ENCODE data around the gene TUBA3E. TPM values are rescaled to one million over a fixed set of nuclear protein-coding genes. Genes with fewer than 3 reads are reported as not detected.
"Not testable (repeated sequence)": the region's sequence is repeated elsewhere in the genome, so short reads cannot be mapped to it uniquely, and the experiment has no call there.

Gene TUBA3E
- total and polyA plus RNA-seq, 8 donors, result not detected

GRCh38 chr2:130152816-130153595 lies 45.2 kb downstream of the TUBA3E start:
- Histone ChIP-seq H3K27ac (no peak overlapping the region), H3K36me3 (peaks cover 24 to 54% (median 46%) of the 10 kb centered on the region in 4 donors), H3K9me3 (no peaks in the 10 kb centered on the region), H3K27me3 (no peaks in the 10 kb centered on the region), H3K4me1 (peaks cover 0 to 8% (median 3%) of the 10 kb centered on the region in 4 donors), H3K4me3 (no peak overlapping the region)
- TF ChIP-seq EP300 (IDR thresholded peaks at IDR 0.05), result no peak
- no peak for TF ChIP-seq CTCF (IDR thresholded peaks at IDR 0.05)
- no peak for TF ChIP-seq POLR2A (IDR thresholded peaks at IDR 0.05)
- no peak for TF ChIP-seq POLR2AphosphoS5 (IDR thresholded peaks at IDR 0.05)
- WGBS, 5 donors, result 86 to 96% (median 92%) methylated on average over 9 to 25 of the region's 25 CpGs
- intact Hi-C loops (cut with DNase I; ENCODE audit: low total_unique reads), result no loop called here
- DNase-seq, result no peak

GRCh38 chr2:130152136-130152815 lies 46.0 kb downstream of the TUBA3E start:
- H3K9me3 ChIP-seq; H3K27me3 ChIP-seq; H3K4me3 ChIP-seq; H3K4me1 ChIP-seq; DNase-seq; intact Hi-C loops (cut with DNase I; ENCODE audit: low total_unique reads); H3K27ac ChIP-seq: not testable (repeated sequence)
- WGBS, 5 donors, result 80 to 96% (median 95%) methylated on average over 1 to 27 of the region's 27 CpGs
- peaks cover 24 to 46% (median 42%) of the 10 kb centered on the region in 4 donors for H3K36me3 ChIP-seq

DNA sequence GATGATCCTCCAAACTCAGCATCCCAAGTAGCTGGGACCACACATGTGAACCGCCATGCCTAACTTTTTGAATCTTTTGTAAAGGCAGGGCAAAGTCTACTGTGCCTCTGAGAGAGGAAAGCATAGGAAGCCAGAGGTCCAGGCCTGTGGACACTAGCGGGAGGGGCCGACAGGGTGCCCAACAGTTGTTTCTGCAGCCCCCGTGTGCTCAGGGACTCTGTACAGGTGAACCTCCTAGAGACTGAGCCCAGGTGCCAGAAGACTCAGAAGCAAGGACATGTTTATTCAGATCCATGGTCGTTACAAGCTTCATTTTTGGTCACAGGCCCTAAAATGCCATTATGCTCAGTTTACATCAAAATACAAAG lies 47.1 kb downstream of the TUBA3E start:
- H3K27ac ChIP-seq; H3K4me1 ChIP-seq; DNase-seq; intact Hi-C loops (cut with DNase I; ENCODE audit: low total_unique reads); H3K4me3 ChIP-seq; H3K27me3 ChIP-seq; H3K9me3 ChIP-seq: not testable (repeated sequence)
- H3K36me3 ChIP-seq, result peaks cover 24 to 46% (median 42%) of the 10 kb centered on the region in 4 donors
- 62 to 86% (median 67%) methylated on average over 5 of the region's 5 CpGs for whole genome bisulfite sequencing, 5 donors

GRCh38 chr2:130150181-130151144 lies 47.8 kb downstream of the TUBA3E start:
- Histone ChIP-seq H3K27ac (no peak overlapping the region), H3K4me3 (no peak overlapping the region), H3K4me1 (peaks cover 0 to under 1% (median under 1%) of the 10 kb centered on the region in 4 donors), H3K36me3 (peaks cover 24 to 45% (median 38%) of the 10 kb centered on the region in 4 donors), H3K27me3 (peaks cover 0 to 13% (median 0%) of the 10 kb centered on the region in 3 donors), H3K9me3 (no peaks in the 10 kb centered on the region)
- no peak for TF ChIP-seq POLR2AphosphoS5 (IDR thresholded peaks at IDR 0.05)
- TF ChIP-seq POLR2A (IDR thresholded peaks at IDR 0.05), result no peak
- TF ChIP-seq CTCF (IDR thresholded peaks at IDR 0.05), result no peak
- no peak for TF ChIP-seq EP300 (IDR thresholded peaks at IDR 0.05)
- intact Hi-C loops (cut with DNase I; ENCODE audit: low total_unique reads), result no loop called here
- DNase-seq, result no peak
- WGBS, 5 donors, result 84 to 88% (median 88%) methylated on average over 21 to 23 of the region's 23 CpGs

- H3K9me3 ChIP-seq; H3K4me3 ChIP-seq; H3K27ac ChIP-seq; intact Hi-C loops (cut with DNase I; ENCODE audit: low total_unique reads); DNase-seq: not testable (repeated sequence)
- Histone ChIP-seq H3K36me3 (peaks cover 16 to 25% (median 19%) of the 10 kb centered on the region in 4 donors), H3K4me1 (peaks cover 0 to 20% (median 6%) of the 10 kb centered on the region in 4 donors), H3K27me3 (peaks cover 0 to 32% (median 0%) of the 10 kb centered on the region in 3 donors)
- WGBS, 5 donors, result 53 to 62% (median 54%) methylated on average over 6 of the region's 6 CpGs
Measured at GRCh38 chr2:130148515-130148914, 49.7 kb downstream of the TUBA3E start.

DNA sequence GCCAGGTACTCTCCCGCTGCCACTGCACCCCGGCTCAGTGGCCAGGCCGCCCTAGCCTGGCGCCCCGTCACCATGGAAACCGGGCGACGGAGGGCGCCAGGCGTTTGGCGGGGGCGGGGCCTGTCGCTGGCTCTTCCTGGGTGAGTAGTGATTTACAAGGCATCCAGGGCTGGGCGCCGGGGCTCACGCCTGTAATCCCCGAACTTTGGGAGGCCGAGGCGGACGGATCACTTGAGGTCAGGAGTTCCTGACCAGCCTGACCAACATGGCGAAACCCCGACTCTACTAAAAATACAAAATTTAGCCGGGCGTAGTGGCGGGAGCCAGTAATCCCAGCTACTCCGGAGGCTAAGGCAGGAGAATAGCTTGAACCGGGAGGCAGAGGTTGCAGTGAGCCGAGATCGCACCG lies 53.2 kb downstream of the TUBA3E start, which contains the start of gene CCDC74B:
Gene CCDC74B (minus strand): TSS at position 107 of the 409 bp plus-strand sequence. CDS start 116 bp downstream, outside the sequence.
- H3K9me3 ChIP-seq; intact Hi-C loops (cut with DNase I; ENCODE audit: low total_unique reads); H3K27ac ChIP-seq; H3K36me3 ChIP-seq: not testable (repeated sequence)
- DNase-seq, result peak; percentile 49 to 75
- H3K4me1 ChIP-seq, result peaks cover 0 to 20% (median 6%) of the 10 kb centered on the region in 4 donors
- WGBS, 5 donors, result 5 to 17% (median 8%) methylated on average over 14 to 29 of the region's 30 CpGs
- peak within 1 kb of the TSS; percentile 38 to 52 (median 41) for H3K4me3 ChIP-seq
- H3K27me3 ChIP-seq, result peaks cover 0 to 39% (median 0%) of the 10 kb centered on the region in 3 donors

- peak overlapping the region; percentile 38 to 52 (median 41) for H3K4me3 ChIP-seq
- not testable (repeated sequence) for H3K9me3 ChIP-seq
Measured at GRCh38 chr2:130143266-130144039, 54.8 kb downstream of the TUBA3E start.

More at GRCh38 chr2:130143266-130144039, 54.8 kb downstream of the TUBA3E start:
- DNase-seq, result peak in 1 of 2 donors; percentile 16
- H3K27me3 ChIP-seq, result peaks cover 0 to 39% (median 0%) of the 10 kb centered on the region in 3 donors
- H3K4me1 ChIP-seq, result peaks cover 0 to 20% (median 6%) of the 10 kb centered on the region in 4 donors
- intact Hi-C loops (cut with DNase I; ENCODE audit: low total_unique reads); H3K36me3 ChIP-seq; H3K27ac ChIP-seq: not testable (repeated sequence)
- WGBS, 5 donors, result 39 to 52% (median 47%) methylated on average over 17 to 21 of the region's 28 CpGs
